Upper lobe of left lung (tissue), 4 donors: ENCODE data around the gene CLDN15.

Experiments used
- CTCF ChIP-seq, 6 experiments: fragments of 450-650 bp in 4 of 6; fragments of 200-600 bp in 2 of 6; sonication (generic) in 2 of 6; IDR thresholded peaks; one replicate each; pipeline ENCODE4 v1.5.1; 2016 to 2019; ENCODE audit warnings: antibody characterized with exemption in 6 of 6
- POLR2A ChIP-seq, 4 donors: fragments of 450-650 bp; IDR thresholded peaks; one replicate each; pipeline ENCODE4 v1.5.1; 2016 to 2017; ENCODE audit warnings: antibody characterized with exemption in 4 of 4, mild to moderate bottlenecking in 2 of 4

GRCh38 chr7:101208794-101209193 lies 28.8 kb downstream of the CLDN15 start:
- no peak for TF ChIP-seq CTCF (IDR thresholded peaks at IDR 0.05)
- TF ChIP-seq POLR2A (IDR thresholded peaks at IDR 0.05): no peak
